ENCODE measurements around the gene ANKRD39. TPM values are rescaled to one million over a fixed set of nuclear protein-coding genes. Genes with fewer than 3 reads are reported as not detected.

Gene ANKRD39
- total RNA-seq, result 23.4 and 25.8 TPM in 2 replicates
- long read RNA-seq, partial matches to known transcripts, result 0 of 8 reads
- long read RNA-seq, other reads (novel, unspliced or antisense), result 4 of 8 reads

- Mint-ChIP-seq H3K4me1 (peaks cover 41% of the 10 kb centered on the region), H3K36me3 (ENCODE audit: low read depth) (peaks cover 7% of the 10 kb centered on the region), H3K4me3 (peak within 1 kb of the TSS; percentile 93), H3K9me3 (no peaks in the 10 kb centered on the region), H3K27ac (ENCODE audit: unreplicated experiment) (peak within 1 kb of the TSS; percentile 78), H3K27me3 (ENCODE audit: low read depth) (no peaks in the 10 kb centered on the region)
- peak; percentile 98 for DNase-seq (ENCODE audit: low read depth, low spot score)
- peak; percentile 73 for TF ChIP-seq CTCF (conservative IDR thresholded peaks at IDR 0.05)
Measured at GRCh38 chr2:96857667-96858372, at the start of gene ANKRD39. ANKRD39 (minus strand) TSS chr2:96858016; CDS start chr2:96857987, 29 bp downstream.

GRCh38 chr2:96906729-96907114 lies 48.9 kb upstream of the ANKRD39 start:
- peak overlapping the region; percentile 78 for H3K27ac Mint-ChIP-seq (ENCODE audit: unreplicated experiment)

GRCh38 chr2:96903815-96904214 lies 46.0 kb upstream of the ANKRD39 start:
- H3K4me3 Mint-ChIP-seq, result no peak overlapping the region
- H3K27ac Mint-ChIP-seq (ENCODE audit: unreplicated experiment), result no peak overlapping the region
- no peaks in the 10 kb centered on the region for H3K9me3 Mint-ChIP-seq
- no peak for DNase-seq (ENCODE audit: low read depth, low spot score)
- H3K36me3 Mint-ChIP-seq (ENCODE audit: low read depth), result no peaks in the 10 kb centered on the region
- H3K27me3 Mint-ChIP-seq (ENCODE audit: low read depth), result no peaks in the 10 kb centered on the region
- peaks cover 30% of the 10 kb centered on the region for H3K4me1 Mint-ChIP-seq
- TF ChIP-seq CTCF (conservative IDR thresholded peaks at IDR 0.05), result no peak

More at GRCh38 chr2:96906729-96907114, 48.9 kb upstream of the ANKRD39 start:
- Mint-ChIP-seq H3K4me1 (peaks cover 47% of the 10 kb centered on the region), H3K27me3 (ENCODE audit: low read depth) (no peaks in the 10 kb centered on the region), H3K36me3 (ENCODE audit: low read depth) (no peaks in the 10 kb centered on the region), H3K9me3 (no peaks in the 10 kb centered on the region), H3K4me3 (no peak overlapping the region)
- no peak for DNase-seq (ENCODE audit: low read depth, low spot score)
- no peak for TF ChIP-seq CTCF (conservative IDR thresholded peaks at IDR 0.05)

GRCh38 chr2:96903318-96903717 lies 45.5 kb upstream of the ANKRD39 start:
- H3K4me3 Mint-ChIP-seq, result no peak overlapping the region
- no peaks in the 10 kb centered on the region for H3K36me3 Mint-ChIP-seq (ENCODE audit: low read depth)
- TF ChIP-seq CTCF (conservative IDR thresholded peaks at IDR 0.05), result no peak
- no peaks in the 10 kb centered on the region for H3K9me3 Mint-ChIP-seq
- DNase-seq (ENCODE audit: low read depth, low spot score), result no peak
- no peak overlapping the region for H3K27ac Mint-ChIP-seq (ENCODE audit: unreplicated experiment)
- peaks cover 33% of the 10 kb centered on the region for H3K4me1 Mint-ChIP-seq
- no peaks in the 10 kb centered on the region for H3K27me3 Mint-ChIP-seq (ENCODE audit: low read depth)

GRCh38 chr2:96900237-96900636 lies 42.4 kb upstream of the ANKRD39 start:
- peak overlapping the region; percentile 75 for H3K27ac Mint-ChIP-seq (ENCODE audit: unreplicated experiment)
- no peak for TF ChIP-seq CTCF (conservative IDR thresholded peaks at IDR 0.05)
- H3K36me3 Mint-ChIP-seq (ENCODE audit: low read depth), result no peaks in the 10 kb centered on the region
- no peaks in the 10 kb centered on the region for H3K27me3 Mint-ChIP-seq (ENCODE audit: low read depth)
- H3K4me3 Mint-ChIP-seq, result no peak overlapping the region
- DNase-seq (ENCODE audit: low read depth, low spot score), result no peak
- peaks cover 22% of the 10 kb centered on the region for H3K4me1 Mint-ChIP-seq
- no peaks in the 10 kb centered on the region for H3K9me3 Mint-ChIP-seq
